ENCODE results near the gene CTIF. TPM values are rescaled to one million over a fixed set of nuclear protein-coding genes. Genes with fewer than 3 reads are reported as not detected.
A peak's percentile ranks its signal among the peaks of the same experiment; 100 is the strongest.

The CTIF gene
- total RNA-seq, 1 donor from 2014 or later: 19.5 TPM

DNA sequence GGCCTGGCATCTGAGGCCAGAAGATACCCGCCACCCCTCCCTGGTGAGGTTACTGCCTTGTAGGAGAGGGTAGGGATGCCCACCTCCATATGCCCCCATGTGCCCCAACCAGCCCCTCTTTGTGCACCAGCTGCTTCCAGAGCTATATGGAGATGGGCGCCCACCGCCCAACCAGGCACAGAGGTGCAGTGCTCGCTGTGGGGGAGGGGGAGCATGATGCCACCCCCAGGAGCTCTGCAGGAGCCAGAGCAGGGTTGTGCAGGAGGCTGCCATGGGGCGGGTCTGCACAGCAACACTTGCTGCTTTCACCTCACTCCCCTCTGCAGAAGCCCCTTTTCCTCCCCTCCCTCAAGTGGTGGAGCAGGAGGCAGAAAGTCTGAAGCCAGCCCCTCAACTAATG lies 237.3 kb downstream of the CTIF start:
- no peak for DNase-seq

DNA sequence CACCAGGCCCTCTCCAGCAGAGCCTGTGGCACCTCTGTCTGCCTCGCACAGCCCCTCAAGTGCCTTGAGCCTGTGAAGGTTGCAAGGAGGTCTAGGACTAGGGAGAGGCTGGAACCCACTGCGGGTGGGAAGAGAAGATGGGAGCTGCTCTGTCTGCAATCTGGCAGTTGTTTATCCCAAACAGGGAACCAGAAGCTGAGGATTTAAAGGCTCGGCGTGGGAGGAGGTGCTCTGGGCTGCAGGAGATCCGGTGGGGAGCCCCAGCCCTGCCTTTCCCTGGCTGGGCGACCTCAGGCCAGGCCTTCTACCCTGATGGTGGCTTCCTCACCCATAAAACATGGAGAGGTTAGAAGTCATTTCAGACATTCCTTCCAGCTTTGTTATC lies 237.8 kb downstream of the CTIF start:
- DNase-seq: no peak

DNA sequence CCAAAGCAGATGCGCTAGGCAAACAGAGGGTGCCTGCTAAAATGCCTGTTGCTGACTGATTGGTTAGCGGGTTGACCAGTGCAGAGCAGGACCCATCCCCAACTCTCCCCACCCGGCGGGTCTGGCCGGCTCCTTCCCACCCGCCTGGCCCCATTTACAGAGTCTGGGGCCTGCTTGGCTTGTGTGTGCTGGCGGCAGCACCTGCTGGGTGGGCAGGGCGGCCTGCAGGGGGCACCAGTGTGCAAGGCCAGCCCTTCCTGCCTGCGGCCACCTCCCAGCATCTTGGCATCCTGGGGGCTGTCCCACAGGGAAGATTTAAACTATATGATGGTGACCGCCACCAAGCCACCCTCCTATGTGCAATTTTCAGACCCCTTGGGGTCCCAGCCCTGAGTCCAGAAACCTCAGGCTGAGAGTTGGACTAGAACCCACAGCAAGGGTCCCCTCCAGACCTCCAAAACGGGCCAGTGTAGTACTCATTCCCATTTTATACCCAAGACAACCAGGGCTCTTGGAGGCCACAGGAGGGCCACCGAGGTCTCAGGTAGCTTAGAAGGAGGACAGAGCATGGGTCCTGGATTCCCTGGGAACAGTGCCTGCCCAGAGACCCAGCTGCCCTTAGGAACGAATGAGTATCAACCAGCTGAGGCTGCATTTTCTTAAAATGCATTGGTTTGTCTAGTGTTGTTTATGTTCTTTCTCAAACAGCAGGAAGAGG lies 238.4 kb downstream of the CTIF start:
- DNase-seq: no peak

DNA sequence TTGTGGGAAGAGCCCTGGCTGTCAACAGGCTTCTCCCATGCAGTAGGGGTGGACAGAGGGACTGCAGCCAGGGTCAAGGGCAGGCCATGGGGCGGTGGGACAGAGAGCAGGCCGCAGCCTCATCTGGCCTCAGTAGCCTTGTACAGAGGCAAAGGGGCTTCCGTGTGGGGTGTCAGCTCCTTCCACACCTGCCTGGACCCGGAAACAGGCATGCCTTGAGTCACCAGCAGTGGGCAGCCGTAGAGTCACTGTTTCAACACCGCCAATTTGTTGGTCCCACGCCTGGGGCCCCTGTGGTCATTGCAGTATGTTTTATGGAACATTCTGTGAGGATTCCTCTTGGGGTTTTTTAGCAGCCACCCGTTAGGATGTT lies 238.9 kb downstream of the CTIF start:
- no peak for DNase-seq

DNA sequence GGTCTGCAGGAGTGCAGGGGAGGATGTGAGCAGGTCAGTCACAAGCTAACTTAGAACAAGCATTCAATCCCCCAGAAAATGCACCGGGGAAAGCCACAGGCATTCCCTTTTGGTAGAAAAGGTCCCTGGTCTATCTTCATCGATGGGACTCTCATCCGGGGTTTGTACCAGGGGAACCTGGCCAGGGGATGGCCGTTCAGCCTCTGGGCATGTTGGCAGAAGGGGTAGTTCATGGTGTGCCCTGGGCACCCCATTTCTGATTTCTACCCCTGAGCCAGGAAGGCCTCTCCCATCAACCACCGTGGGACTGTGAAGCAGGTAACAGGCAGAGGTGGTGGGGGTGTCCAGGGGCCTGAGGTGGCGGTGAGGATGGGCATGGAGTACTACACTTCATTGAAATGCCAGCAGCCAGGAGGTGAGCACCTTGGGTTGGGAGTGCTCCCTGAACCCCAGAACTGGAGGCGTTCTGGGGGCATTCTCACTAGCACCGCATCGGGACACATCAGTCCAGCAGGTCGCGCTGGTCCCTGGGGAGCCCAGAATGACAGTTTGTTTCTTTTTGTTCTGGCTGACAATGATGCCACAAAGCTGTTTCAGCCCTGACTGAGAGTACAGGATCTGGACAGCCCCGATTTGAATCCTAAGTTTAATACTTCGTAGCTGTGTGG lies 239.6 kb downstream of the CTIF start:
- DNase-seq: no peak

DNA sequence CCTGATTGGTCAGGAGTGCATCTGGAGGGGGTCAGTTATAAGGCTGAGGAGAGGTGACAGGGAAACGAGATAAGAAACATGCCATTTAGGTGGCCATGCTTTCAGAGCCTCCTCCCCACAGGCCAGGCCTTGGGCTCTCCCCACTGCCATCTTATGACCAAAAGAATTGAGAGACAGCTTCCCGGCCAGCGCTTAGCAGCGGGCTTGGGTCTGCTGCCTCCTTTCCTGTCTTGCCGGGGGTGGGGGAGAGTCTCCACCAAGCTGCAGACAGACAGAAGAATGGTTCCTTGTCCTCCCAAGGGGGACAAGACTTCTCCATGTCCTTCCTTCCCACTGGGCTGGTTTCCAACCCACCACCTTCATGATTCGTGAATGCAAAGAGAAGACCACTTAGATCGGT lies 240.6 kb downstream of the CTIF start:
- no peak for DNase-seq

DNA sequence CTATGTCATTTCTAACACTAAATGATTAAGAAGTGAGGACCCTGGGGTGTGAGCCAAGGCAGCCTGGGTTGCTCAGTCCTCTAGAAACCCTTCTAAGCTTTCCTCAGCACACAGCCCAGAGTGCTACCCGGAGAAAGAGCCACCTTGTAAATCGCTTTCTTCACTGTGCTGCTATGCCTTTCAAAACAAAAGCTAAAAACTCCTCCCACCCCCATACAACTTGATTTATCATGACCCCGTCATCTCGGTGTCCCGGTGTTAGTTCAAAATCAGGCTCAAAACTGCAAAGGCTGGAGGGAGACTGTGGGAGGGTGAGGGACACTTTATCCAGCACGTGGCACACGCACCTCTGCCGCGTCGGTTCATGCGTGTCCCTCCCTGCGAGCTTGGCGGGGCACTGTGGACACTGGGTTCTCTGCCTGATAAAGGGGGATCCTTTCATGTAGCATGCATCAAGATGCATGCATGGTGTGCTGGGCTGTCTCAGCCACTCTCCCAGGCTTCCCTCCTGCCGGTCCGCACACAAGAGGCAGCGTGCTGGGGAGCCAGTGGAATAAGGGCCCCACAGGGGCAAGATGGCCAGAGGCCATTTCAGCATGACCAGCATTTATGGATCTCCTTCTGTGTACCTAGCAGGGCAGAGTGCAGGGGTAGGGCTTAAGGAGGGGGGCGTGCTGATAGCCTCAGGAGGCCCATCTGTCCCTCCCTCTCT lies 241.5 kb downstream of the CTIF start:
- no peak for DNase-seq

DNA sequence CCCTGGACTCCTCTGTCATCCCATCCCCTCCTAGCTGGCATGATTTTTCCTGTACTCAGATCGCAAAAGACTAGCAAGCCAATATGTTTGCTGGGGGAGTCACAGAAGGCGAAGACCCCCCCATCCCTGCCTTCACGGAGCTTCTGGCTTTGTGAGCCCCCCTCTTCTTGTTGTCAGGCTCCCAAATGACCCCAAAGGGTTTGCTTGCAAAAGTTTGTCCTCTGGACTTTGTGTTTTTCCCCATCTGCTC lies 242.0 kb downstream of the CTIF start:
- no peak for DNase-seq

DNA sequence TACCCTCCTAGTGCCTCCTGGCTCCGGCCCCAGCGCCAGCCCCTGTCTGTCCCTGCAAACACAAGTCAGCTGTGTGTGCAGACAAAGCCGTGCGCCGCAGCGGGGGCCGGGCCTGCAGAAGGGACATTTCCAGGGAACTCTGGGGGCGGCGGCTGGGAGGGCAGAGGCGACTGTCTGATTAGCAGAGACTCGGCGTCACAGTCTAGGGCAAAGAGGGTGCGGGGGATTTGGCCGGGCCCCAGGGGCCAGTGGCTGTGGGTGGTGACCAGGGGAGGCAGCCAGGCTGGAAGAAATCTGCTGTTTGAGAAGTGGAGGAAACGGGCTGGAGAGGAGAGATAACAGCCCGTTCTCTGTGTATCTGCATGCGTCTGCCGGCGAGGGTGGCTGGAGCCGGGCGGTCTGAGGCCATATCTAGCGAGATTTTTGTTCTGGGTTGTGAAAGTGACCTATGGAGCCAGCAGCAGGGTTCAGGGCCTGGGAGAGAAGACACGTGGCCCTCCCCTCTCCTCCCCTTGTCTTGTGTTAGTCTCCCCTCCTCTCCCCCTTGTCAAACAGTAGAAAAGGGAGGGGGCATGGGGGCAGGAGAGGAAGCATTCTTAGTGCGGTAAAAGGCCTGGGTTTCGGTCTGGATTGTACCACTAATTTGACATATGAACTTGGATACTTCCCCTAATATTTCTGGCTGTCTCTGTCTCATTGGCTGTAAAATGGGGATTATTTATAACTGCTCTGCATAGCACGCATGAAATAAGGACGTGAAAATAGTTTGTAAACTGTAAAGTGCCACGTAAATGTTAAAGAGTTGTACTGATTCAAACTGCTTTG lies 242.5 kb downstream of the CTIF start:
- peak; percentile 18 for DNase-seq

DNA sequence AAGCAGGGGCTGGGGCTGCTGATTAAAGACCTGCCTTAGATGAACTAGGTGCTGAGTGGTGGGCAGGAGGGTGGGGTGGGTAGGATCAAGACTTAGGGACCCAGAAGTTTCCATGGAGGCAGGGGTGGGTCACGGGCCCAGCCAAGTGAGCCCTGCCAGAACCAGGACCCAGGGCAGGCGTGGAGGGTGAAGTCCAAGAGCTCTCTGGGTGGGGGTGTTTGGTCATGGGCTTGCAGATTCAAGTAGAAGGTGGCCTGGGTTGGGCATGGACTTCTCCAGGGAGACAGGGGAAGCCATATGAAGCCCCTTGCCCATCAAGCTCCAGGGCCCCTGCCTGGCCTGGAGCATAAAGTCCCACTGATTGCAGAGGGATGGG lies 243.1 kb downstream of the CTIF start:
- DNase-seq: no peak

DNA sequence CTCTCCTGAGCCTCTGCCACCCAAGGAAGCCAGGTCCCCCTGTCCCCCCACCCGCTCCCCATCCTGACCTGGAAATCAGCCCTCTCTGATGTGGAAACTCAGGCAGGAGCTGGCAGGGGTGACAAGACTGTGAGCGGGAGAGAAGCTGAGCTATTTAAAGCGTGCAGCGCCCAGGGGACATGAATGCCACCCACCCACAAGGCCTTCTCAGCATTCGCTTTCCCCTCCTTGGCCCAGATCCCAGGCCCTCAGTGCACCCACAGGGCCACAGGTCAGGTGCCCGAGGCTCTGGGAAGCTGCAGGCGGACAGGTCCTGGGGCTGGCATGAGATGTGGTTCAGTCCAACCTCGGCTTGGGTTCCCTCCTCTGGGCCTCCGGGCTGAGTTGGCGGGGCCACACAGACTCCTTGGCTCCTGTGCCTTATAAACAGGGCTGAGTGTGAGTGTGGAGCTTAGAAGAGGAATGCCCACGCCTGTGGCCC lies 243.6 kb downstream of the CTIF start:
- DNase-seq: no peak

DNA sequence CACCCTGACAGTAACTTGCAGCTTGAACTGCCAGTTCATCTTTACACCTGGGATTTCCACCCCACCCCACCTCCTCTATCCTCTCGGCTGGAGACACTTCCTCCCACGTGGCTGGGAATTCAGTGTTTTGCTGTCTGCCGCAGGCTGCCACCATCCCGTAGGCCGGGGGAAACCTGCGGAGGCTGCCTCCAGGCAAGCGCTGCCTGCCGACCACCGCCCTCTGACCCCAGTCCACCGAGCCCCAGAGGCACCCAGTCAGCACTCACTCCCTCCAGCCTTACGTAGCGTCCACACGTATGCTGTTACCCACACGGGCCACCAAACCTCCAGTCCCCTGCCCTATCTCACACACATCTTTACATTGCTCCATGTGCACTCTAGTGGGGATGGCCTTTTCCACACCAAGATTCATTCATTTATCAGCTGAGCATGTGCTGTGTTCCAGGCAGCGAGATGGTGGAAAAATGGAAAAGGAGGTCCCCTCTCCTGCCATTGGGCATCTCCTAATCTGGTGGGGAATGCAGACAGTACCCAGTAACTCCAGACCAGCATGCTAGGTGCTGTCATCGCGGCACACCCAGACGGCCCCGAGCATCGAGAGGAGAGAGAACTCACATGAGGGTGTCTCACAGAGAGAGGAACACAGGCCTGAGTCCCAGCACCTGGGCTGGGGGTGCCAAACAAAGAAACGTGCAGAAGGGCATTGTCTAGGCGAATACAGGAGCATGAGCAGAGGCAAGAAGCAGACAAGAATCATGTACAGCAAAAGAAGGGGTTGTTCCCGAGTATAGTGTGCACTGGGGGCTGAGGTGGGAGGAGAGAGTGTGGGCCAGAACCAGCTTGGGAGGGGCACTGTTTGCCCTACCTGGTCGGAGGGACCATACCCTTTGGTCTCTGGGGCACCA lies 245.0 kb downstream of the CTIF start:
- DNase-seq: no peak

DNA sequence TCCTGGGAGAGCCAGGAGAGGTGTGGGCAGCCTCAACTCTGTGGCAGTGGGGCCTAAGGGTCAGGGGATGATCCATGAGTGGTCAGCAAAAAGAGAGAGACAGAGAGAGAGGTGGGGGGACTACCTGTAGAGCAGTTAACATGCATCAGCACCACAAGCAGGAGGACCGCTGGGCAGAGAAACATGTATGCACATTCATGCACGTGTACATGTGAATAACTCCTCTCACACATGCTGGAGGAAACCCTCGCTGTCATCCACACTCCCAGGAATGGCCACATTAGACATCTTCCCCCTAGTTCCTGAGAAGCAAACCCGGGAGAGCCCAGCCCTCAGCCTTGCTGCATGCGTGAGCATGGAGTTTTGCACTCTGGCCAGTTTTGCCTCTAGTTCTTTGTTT lies 245.8 kb downstream of the CTIF start:
- DNase-seq: no peak

DNA sequence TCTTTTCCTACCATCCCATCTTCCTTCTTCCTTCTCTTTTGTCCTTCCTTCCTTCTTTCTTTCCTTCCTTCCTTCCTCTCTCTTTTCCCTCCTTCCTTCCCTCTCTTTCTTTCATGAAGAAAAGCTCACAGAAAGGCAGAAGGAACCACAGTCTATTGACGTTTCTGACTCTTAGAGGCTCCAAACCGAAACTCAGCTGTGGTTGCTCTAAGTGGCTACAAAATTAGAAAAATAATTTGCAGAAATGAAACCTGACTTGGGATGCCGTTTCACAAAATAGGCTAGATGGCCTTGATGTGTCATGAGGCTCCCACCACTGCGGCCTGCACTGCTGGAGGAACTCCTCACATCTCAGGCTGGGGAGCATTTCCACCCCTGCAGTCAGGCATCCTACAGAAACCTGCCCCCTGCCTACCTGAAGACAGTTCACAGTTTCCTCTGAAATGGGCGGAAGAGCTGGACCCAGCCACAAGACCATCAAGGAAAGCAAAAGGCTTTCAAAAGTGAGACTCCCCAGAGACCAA lies 246.3 kb downstream of the CTIF start:
- no peak for DNase-seq

DNA sequence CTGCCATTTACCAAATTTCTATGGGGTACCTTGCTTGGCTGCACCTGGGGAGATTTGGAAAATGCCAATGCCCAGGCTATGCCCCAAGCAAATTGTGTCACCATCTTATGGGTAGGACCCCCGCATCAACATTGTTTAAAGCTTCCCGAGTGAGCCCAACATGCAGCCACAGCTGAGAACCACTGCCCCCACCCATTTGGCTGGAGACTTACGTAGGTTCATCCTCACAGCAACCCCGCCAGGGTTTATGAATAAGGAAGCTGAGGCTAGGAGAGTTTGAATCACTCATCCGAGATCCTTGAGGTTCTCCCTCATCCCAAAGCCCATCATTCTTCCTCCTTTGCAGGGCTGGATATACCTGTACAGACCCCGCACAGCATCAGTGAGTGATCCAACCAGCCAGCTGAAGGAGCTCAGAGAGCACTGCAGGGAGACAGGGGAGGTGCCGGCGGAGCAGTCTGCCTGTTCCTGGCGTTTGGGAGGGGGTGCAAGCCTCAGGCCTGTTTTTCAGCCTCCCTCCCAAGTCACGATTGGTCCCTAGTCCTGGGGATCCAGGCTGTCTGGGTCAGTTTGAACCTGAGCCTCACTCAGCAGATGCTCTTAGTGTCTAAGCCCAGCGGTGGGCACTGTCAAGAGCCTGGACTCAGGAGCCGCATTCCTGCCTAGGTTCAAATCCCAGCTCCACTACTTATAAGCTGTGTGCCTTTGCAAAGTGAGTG lies 247.1 kb downstream of the CTIF start:
- DNase-seq: no peak

DNA sequence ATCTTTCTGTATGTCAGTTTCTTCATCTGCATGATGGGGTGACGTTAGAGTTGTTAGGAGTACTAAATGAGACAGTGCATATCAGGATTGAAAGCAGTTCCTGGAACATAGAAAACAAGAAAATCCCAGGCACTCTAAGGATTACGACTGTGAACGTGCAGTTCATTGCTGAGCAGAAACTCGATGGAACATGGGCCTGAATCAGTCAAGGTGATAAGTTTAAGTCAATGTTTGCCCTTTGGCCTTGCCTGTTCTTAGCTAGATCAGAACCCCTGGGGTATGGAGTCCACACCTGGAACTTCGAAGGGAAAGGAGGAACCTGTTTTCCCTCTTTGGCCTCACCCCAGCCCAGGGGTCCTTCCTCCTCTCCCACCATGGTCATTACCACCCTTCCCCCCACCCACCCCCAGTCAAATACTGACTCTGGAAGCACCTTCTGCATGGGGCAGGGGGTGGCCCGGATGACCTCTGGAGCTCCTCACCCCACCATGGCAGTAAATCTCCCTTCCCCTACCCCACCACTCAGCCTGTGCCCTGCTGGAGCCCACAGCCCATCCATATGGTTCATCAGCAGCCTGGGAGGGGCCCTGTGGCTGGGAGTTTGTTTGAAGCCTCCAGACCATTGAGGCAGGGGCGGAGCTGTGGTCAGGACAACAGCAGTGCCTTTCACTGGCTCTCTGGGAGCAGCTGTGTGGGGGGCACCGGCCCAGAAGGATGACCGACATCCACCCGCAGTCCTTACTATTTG lies 247.8 kb downstream of the CTIF start:
- no peak for DNase-seq

DNA sequence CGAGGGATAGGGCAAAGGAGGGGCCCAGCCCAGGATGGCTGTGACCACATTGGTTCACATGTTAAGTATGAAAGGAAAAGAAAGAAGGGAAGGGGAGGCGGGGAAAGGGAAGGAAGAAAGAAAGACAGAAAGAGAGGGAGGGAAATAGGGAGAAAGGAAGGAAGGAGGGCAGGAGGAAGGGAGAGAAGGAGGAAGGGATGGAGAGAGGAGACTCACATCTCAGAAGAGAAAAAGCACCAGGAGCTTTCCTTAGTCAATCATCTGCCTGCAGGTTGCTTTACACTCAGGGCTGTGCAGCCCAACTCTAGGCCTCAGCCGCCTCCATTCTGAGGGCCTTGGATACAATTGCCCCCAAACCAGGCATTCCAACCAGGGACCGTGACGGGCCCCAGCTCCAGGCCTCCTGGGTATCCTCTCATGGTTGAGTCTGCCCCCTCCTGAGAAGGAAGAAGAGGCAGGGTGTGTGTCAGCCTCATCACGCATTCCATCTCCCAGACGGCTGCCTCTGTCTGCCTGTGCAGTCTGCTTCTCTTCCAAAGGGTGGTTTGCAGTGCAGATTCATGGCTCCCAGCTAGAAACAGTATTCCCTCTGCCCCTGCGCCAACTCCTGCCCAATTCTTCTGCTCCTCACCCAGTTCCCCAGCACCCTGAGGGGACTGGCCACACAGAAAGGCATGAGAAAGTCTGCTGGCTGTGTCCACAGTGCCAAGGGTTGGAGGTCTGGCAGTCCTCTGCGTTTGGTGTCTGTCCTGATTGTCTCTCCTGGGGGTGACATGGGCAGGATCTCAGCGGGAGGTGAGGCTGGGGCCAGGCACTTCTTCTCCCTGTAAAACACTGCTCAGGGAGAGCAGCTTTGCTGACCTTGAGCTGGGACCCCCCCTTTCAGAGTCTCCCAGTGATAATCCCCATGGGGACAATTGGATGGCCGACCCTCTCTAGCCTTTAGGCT lies 248.6 kb downstream of the CTIF start:
- DNase-seq: peak; percentile 33

DNA sequence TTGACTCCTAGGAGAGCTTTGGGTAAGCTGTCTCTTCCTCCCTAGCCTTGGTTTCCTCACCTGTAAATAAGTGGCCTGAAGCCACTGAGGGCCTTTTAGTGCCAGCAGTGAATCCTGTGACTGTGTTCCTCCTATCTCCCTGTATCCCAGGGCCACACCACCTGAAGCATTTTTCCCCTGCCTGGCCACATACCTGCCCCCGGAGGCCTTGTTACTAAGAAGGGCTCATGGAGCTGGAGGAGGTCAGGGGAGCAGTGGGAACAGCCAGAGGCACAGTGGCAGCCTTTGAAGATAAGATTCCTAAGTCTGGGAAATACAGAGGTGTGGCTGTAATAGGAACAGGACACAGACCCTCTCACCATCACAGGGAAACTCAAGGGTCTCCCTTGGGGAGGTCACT lies 249.5 kb downstream of the CTIF start:
- no peak for DNase-seq

DNA sequence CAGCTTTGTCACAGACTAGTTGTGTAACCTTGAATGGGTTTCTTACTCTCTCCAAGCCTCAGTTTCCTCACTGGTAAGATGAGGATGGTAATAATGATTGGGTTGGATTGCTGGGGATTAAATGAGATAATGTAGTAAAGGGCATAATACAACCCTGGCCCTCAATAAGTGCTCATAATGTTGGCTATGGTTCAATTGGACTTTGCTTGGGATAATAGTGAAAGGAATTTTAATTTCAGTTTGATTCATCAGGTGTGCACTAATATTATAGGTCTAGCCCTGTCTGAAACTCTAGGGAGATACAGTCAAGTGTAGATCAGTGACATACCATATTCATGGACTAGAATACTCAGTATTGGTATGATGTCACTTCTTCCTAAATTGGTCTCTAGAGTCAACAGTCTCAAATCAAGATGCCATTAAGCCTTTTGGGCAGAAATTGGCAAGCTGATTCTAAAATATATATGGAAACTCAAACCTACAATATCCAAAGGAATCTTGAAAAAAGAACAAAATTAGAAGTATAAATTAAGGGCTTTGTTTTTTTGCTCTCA lies 250.5 kb downstream of the CTIF start:
- DNase-seq: no peak

Data from skin of body (tissue), 2 donors.